PC-9 (cell line): ENCODE results near the gene OR2V2.

Source experiments
- CTCF ChIP-seq: fragments of 200-600 bp; sonication (generic); conservative IDR thresholded peaks from 2 replicates; pipeline ENCODE4 v1.6.1; 2017; ENCODE audit warnings: mixed run types, antibody characterized with exemption, mild to moderate bottlenecking, moderate library complexity
- EZH2 ChIP-seq: fragments of 200-600 bp; sonication (generic); IDR thresholded peaks from 2 replicates; pipeline ENCODE4 v1.8.0; 2017; ENCODE audit warnings: antibody characterized with exemption, low read depth

- no peak for TF ChIP-seq CTCF
- no peak for TF ChIP-seq EZH2
Observed at GRCh38 chr5:181133083-181133482, 14.3 kb upstream of the OR2V2 start.
